HS-5 (cell line): ENCODE data around the gene CYTH3.

Experiments used
- DNase-seq: peaks from one replicate; pipeline ENCODE4 v3.0.0-alpha.2; 2012; ENCODE audit warnings: low read depth

Gene CYTH3

GRCh38 chr7:6283391-6284054 is 11.1 kb upstream of the CYTH3 start:
- DNase-seq = peak; percentile 94

- DNase-seq = no peak
Observed at GRCh38 chr7:6279937-6280336, 7.5 kb upstream of the CYTH3 start.

- no peak for DNase-seq
Observed at GRCh38 chr7:6279341-6279740, 6.9 kb upstream of the CYTH3 start.

GRCh38 chr7:6278749-6279310 is 6.4 kb upstream of the CYTH3 start:
- DNase-seq = no peak

GRCh38 chr7:6277476-6277875 is 5.1 kb upstream of the CYTH3 start:
- no peak for DNase-seq

GRCh38 chr7:6276911-6277408 is 4.5 kb upstream of the CYTH3 start:
- no peak for DNase-seq

- no peak for DNase-seq
Observed at GRCh38 chr7:6274743-6275142, 2.3 kb upstream of the CYTH3 start.

- DNase-seq = no peak
Observed at GRCh38 chr7:6273917-6274630, 1.6 kb upstream of the CYTH3 start.

- DNase-seq = no peak
Observed at GRCh38 chr7:6273380-6273837, 985 bp upstream of the CYTH3 start.

GRCh38 chr7:6271694-6272440 is 557 bp downstream of the CYTH3 start:
- no peak for DNase-seq

- DNase-seq = no peak
Observed at GRCh38 chr7:6271060-6271658, 1.3 kb downstream of the CYTH3 start.

- no peak for DNase-seq
Observed at GRCh38 chr7:6269527-6269926, 2.9 kb downstream of the CYTH3 start.

GRCh38 chr7:6268907-6269306 is 3.5 kb downstream of the CYTH3 start:
- DNase-seq = no peak

- DNase-seq = no peak
Observed at GRCh38 chr7:6268023-6268900, 4.2 kb downstream of the CYTH3 start.

GRCh38 chr7:6266699-6267098 is 5.7 kb downstream of the CYTH3 start:
- no peak for DNase-seq

GRCh38 chr7:6262221-6262620 is 10.2 kb downstream of the CYTH3 start:
- no peak for DNase-seq

GRCh38 chr7:6261699-6262098 is 10.7 kb downstream of the CYTH3 start:
- DNase-seq = no peak

- DNase-seq = no peak
Observed at GRCh38 chr7:6260291-6261187, 11.9 kb downstream of the CYTH3 start.

GRCh38 chr7:6259257-6259656 is 13.2 kb downstream of the CYTH3 start:
- DNase-seq = no peak
